ENCODE results near the gene CATSPER1.
"Not testable (repeated sequence)": the region's sequence is repeated elsewhere in the genome, so short reads cannot be mapped to it uniquely, and the experiment has no call there.

Gene CATSPER1

GRCh38 chr11:66020618-66021357, 5.5 kb downstream of the CATSPER1 start:
- DNase-seq: peak; percentile 24

GRCh38 chr11:66020212-66020611, 6.1 kb downstream of the CATSPER1 start:
- DNase-seq: no peak

GRCh38 chr11:66017321-66017720, 9.0 kb downstream of the CATSPER1 start:
- no peak for DNase-seq

- no peak for DNase-seq
These were observed 9.5 kb downstream of the CATSPER1 start for GRCh38 chr11:66016793-66017177.

- DNase-seq: no peak
These were observed 10.1 kb downstream of the CATSPER1 start for GRCh38 chr11:66015936-66016792.

GRCh38 chr11:66015454-66015881, 10.8 kb downstream of the CATSPER1 start:
- DNase-seq: no peak

GRCh38 chr11:66014804-66015453, 11.3 kb downstream of the CATSPER1 start:
- DNase-seq: no peak

- DNase-seq: no peak
These were observed 12.5 kb downstream of the CATSPER1 start for GRCh38 chr11:66013762-66014100.

GRCh38 chr11:66012946-66013761, 13.1 kb downstream of the CATSPER1 start:
- no peak for DNase-seq

- DNase-seq: no peak
These were observed 13.8 kb downstream of the CATSPER1 start for GRCh38 chr11:66012371-66012945.

- no peak for DNase-seq
These were observed 14.4 kb downstream of the CATSPER1 start, which contains the start of gene CST6 for GRCh38 chr11:66011785-66012303. CST6 (plus strand) TSS chr11:66012008; CDS start chr11:66012045, 37 bp downstream.

- no peak for DNase-seq
These were observed 15.0 kb downstream of the CATSPER1 start for GRCh38 chr11:66011239-66011784.

GRCh38 chr11:66010036-66010435, 16.2 kb downstream of the CATSPER1 start:
- DNase-seq: not testable (repeated sequence)

- no peak for DNase-seq
These were observed 17.7 kb downstream of the CATSPER1 start for GRCh38 chr11:66008468-66009101.

GRCh38 chr11:66008095-66008467, 18.2 kb downstream of the CATSPER1 start:
- DNase-seq: no peak

GRCh38 chr11:66007201-66007634, 19.1 kb downstream of the CATSPER1 start:
- no peak for DNase-seq

GRCh38 chr11:66006891-66007176, 19.4 kb downstream of the CATSPER1 start:
- DNase-seq: no peak

- no peak for DNase-seq
These were observed 20.0 kb downstream of the CATSPER1 start for GRCh38 chr11:66006134-66006890.

- DNase-seq: no peak
These were observed 22.1 kb downstream of the CATSPER1 start for GRCh38 chr11:66004186-66004585.

- DNase-seq: no peak
These were observed 23.0 kb downstream of the CATSPER1 start for GRCh38 chr11:66003291-66003690.

All from CD4-positive, alpha-beta T cell treated with Interleukin-17A for 4 hours (primary cell).